ENCODE data around the gene ASB3.
"Not testable (repeated sequence)": the region's sequence is repeated elsewhere in the genome, so short reads cannot be mapped to it uniquely, and the experiment has no call there.

ASB3 gene, protein sequence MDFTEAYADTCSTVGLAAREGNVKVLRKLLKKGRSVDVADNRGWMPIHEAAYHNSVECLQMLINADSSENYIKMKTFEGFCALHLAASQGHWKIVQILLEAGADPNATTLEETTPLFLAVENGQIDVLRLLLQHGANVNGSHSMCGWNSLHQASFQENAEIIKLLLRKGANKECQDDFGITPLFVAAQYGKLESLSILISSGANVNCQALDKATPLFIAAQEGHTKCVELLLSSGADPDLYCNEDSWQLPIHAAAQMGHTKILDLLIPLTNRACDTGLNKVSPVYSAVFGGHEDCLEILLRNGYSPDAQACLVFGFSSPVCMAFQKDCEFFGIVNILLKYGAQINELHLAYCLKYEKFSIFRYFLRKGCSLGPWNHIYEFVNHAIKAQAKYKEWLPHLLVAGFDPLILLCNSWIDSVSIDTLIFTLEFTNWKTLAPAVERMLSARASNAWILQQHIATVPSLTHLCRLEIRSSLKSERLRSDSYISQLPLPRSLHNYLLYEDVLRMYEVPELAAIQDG

DNA sequence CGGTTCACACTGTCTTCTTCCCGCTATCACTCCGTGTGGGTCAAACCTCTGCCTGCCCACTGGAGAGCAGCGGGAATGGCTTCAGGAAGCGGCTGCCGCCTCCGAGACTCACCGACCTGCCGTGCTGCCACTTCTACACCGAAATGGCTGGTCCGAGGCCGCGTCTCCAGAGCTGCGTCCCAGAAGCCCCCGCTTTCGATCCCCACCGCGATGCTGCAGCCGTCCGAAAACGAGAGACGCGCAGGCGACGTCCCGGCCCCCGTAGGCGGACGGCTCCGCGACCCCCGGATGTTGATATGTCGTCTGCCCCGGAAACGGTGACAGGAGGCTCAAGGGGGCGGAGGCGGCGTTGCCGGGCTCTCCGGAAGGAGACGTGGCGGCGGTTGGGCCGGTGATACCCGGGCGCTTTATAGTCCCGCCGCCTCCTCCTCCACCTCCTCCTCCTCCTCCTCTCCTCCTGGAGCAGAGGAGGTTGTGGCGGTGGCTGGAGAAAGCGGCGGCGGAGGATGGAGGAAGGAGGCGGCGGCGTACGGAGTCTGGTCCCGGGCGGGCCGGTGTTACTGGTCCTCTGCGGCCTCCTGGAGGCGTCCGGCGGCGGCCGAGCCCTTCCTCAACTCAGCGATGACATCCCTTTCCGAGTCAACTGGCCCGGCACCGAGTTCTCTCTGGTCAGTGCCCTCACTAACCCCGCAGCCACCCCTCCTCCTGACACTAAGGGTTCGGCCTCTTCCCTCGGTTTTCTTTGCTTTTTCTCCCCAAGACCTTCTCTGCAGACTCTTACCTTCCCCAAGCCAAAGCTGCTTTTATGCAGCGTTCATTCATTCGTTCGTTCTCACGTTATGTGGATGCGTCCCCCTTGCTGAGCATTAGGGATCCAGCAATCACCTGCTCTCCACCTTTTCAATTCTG, at the start of gene ASB3, which contains the start of gene ERLEC1:
Gene ASB3, minus strand, starts transcription at position 249 of the 909 bp plus-strand sequence. CDS start 21,381 bp downstream, outside the sequence.
Gene ERLEC1, plus strand, starts transcription at position 340 of the 909 bp plus-strand sequence. Its CDS starts 167 bp downstream, at position 507.
- DNase-seq, result peak; percentile 89

DNA sequence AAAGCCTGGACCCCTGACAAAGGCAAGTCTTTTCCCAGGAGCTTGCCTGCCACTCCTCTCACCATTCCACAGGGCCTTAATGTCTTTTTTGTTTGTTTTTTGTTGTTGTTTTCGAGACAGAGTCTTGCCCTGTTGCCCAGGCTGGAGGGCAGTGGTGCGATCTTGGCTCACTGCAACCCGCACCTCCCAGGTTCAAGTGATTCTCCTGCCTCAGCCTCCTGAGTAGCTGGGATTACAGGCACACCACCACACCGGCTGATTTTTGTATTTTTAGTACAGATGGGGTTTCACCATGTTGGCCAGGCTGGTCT, 43.2 kb upstream of the ASB3 start:
- not testable (repeated sequence) for DNase-seq

DNA sequence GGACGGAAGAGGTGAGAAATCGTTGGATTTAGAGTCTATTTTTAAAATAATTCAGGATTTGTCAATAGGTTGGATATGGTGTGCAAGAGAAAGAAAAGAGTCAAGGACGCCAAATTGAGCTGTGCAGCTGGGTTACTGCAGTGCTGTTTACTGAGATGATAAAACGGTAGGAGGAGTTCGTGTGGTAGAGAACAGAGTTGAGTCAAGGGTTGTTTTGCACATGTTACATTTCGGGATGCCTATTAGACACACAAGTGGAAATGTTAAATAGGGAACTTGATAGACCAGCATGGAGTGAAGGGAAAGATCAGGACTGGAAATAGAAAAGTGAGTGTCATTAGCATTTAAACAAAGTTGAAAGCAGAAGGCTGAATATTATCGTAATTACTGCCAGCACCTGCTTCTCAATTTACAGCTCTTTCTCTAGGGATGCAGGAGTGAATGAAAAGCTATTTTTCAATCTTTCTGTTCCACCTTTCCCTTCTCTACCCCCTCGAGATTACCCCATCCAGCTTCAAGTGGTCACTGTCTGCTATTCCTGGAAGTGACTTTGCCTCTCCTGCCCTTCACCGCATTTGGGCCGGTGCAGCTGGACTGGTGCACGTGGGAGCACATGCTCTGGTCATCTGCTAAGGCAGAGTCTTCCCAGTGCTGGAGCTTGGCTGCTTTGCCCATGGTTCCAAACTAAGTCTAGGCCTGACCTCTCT, 42.7 kb upstream of the ASB3 start:
- DNase-seq, result no peak

DNA sequence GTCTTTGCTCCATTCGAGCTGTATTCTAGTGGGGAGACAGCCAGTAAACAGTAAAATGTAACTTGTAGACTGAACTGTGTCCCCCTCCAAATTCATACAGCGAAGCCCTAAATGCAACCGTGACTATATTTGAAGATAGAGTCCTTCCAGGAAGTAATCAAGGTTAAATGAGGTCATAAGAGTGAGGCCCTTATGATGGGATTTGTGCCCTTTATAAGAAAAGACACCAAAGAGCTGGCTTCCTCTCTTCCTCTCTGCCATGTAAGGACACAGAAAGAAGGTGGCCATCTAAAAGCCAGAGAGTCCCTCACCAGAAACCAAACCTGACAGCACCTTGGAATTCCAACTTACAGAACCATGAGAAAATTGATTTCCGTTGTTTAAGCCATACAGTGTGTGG, 41.6 kb upstream of the ASB3 start:
- DNase-seq, result no peak

DNA sequence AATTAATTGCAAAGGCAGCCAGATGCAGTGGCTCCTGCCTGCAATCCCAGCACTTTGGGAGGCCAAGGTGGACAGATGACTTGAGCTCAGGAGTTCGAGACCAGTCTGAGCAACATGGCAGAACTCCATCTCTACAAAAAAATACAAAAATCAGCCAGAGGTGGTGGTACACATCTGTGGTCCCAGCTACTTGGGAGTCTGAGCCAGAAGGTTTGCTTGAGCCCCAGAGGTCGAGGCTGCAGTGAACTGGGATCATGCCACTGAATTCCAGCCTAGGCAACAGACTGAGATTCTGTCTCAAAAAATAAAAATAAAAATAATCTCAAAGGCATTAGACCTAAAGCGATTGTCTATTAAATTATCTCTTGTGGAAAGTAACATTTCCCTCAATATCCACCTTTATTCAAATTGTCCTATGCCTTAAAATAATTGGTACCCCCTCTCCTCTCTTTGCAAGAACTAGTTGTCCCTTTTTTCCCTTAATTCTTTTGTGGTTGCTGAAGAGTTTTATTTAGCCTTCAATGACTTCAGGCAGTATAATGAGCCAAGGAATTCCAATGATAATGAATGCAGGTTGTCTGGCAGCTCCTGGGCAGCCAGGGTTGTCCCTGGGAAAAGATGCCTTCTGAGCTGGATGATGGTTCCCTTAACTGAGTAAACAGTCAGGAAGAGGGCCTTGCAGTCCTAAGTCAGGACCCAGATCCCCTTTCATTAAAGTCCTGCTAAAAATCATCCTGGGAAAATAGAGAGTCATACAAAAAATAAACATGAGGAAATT, 40.8 kb upstream of the ASB3 start:
- DNase-seq, result no peak

DNA sequence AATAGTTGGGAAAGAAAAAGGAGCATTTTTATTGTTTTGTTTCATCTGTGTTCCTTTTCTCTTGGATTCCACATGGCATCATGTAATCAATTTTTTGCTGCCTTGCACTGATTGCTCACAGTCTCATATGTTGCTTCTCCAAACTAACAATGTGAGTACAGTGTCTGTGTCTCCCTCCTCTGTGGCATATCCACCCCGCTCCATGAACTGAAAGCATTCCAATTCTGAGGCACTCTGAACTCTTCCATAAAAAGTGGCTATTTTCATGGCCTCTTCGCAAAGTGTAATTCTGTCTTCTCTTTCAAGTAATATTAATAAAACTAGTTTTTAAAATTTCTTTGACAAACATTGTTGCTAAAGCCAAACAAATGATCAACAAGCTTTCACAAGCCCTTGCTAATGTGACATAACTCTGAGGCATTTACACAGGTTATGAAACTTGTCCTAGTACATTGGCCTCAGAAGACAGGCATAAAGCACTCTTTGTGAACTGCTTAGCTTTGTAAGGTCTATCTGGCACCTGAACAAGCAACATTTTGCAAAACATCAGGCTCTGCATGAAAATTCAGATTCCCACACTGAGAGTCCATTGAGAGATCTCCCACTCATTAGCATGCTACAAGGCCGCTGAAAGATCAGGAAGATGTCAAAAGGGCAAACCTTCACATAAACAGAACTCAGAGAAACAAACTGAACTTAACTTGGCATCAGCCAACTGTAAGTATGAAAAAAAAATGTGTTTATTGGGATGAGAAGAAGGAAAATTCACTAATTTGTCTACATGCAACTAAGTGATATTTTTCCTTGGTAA, 40.0 kb upstream of the ASB3 start:
- DNase-seq, result no peak

DNA sequence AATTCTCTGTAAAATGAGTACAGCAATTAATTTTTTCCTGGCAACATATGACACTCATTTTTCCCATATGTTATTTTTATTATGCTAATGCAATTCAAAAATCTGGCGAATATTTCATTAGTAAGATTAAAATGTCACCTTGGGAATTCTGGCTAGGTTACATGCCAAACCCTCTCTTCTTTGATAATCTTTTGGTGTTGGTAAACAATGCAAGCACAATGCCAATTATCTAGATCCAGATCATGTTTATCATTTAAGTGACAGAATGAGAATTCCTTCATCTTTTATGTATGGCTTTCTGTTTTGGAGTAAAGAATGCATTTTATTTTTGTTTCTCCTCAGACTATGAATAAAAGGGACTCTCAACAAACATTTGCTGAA, 39.3 kb upstream of the ASB3 start:
- no peak for DNase-seq

DNA sequence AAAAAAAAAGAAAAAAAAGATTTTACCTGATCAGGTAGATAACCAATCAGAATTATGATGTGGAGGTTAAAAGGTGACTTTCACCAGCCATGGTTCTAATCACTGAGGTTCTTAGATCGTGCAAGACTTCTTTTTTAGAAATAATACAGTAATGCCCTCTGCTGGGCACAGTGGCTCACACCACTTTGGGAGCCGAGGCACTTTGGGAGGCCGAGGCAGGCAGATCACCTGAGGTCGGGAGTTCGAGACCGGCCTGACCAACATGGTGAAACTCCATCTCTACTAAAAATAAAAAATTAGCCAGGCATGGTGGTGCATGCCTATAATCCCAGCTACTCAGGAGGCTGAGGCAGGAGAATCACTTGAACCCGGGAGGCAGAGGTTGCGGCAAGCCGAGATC, 36.9 kb upstream of the ASB3 start:
- peak; percentile 15 for DNase-seq

DNA sequence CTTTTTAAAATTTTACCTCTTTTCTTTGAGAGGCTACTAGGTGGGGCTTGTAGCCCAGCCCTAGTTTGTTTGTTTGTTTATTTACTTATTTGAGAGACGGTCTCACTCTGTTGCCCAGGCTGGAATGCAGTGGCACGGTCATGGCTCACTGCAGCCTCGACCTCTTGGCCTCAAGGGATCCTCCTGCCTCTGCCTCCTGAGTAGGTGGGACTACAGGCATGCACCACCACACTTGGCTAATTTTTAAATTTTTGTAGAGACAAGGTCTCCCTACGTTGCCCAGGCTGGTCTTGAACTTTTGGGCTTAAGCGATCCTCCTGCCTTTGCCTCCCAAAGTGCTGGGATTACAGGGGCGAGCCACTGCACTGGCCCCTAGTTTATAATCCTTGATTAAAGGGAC, 35.1 kb upstream of the ASB3 start:
- DNase-seq, result no peak

DNA sequence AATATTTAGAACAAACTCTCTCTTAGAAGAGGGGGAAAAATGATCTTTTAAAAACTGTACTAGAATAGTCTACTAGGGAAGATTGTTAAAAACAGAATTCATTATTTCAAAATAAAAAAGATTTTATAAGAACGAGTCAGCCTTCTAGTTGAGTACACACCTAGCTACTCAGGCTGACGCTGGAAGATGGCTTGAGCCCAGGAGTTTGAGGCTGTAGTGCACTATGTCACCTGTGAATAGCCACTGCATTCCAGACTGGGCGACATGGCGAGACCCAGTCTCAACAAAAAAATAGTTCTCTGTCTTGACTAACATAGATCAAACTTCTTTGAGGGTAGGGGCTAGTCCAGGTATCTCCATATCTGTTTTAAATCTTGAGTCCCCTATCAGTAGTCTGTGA, 34.0 kb upstream of the ASB3 start:
- DNase-seq, result no peak

DNA sequence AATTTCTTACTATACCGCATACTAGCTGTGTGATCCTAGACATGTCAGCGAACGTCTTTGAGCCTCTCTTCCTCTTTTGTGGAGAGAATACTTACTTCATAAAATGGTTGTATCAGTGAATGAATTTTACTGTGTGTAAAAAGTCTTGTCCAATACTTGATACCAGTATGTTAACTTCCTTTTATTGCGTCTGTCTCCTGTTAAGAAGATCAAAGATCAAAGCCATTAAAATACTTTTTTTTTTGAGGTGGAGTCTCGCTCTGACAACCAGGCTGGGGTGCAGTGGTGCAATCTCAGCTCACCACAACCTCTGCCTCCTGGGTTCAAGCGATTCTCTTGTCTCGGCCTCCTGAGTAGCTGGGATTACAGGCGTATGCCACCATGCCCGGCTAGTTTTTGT, 33.3 kb upstream of the ASB3 start:
- no peak for DNase-seq

DNA sequence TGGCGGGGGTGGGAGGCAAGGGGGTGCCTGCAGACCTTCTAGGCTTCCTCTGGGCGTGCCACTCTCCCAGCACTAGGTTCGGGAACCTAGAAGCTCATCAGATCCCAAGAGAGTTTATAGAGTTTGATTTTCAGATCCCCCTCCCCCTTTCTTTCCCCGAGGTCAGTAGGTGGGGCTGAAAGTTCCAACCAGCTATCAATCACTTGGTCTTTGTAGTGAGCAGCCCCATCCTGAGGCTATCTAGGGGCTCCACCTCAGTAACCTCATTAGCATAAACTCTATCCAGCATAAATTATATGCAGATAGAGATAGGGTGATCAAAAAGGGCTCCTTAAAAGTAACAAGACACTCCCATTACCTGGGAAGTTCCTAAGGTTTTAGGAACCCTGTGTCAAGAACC, 32.9 kb upstream of the ASB3 start:
- DNase-seq, result no peak

DNA sequence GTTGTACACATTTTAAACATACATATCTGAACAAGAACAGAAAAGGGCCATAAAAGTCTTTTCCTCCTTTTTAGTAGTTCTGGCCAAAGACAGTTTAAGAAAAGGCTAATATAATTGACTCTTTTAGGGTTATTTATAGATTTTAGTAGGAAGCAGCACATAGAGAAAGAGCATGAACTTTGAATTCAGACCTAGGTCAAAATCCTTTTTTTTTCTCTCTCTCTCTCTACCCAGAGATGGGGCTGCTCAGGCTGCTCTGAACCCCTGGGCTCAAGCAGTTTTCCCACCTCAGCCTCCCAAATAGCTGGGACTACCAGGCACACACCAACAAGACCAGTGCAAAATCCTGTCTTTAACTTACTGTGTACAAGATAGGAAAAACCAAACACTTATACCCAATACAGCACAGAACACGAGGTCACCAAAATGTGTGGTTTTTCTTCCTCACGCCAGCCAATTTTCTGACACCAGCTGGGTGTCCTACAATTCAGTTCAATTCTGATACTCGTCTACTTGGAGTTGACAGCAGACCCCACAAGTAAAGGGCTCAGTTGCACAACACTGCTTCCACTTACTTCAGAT, 32.2 kb upstream of the ASB3 start:
- no peak for DNase-seq

DNA sequence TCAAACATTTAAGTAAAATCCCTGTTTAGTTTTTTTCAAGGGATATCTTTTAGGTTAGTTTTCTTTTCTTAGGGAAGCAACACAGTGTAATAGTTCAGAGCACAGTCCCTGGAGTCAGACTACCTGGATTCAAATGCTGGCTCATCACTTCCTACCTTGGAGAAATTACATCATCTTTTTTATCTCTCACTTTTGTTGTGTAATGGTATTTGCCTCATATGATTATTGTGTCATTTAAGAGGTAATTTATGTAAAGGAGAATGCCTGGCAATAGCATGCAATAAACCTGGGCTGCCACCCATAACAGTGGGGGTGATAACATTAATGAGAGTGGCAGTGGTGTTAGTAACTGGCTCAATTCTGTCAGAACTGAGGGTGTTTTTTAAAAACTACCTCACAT, 26.4 kb upstream of the ASB3 start:
- DNase-seq, result no peak

DNA sequence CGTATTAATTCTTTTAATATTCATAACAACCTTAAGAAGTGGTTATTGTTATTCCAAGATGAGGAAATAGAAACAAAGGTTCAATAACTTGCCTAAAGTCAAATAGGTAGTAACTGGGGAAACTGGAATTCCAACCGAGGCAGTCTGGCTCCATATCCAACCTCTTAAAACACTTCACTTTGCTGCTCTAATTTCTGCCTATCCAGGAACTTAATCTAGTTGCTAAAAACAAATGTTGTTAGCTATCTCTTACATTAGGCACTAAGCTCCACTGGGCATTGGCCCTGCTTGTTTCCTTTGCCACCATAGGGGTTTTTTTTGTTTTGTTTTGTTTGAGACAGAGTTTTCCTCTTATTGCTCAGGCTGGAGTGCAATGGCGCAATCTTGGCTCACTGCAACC, 24.8 kb upstream of the ASB3 start:
- DNase-seq, result no peak

DNA sequence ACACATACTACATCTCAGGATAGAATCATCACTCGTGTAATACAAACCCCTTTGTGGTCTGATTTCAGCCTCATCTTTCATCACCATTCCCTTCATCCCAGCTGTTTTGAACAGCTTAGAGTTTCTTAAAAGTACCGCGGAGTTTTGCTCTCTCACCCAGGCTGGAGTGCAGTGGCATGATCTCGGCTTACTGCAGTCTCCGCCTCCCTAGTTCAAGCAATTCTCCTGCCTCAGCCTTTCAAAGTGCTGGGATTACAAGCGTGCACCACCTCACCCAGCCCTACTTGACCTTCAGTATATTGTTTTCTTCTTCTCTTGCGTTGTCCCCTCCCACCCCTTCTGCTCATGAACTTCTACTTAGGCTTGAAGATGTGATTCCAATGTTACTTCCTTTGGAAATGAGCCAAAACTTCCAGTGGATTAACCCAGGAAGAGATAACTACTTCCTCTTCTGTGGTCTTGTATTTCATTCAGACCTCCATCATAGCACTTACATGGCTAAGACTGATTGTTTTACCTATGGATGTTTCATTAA, 15.9 kb upstream of the ASB3 start:
- DNase-seq, result no peak

DNA sequence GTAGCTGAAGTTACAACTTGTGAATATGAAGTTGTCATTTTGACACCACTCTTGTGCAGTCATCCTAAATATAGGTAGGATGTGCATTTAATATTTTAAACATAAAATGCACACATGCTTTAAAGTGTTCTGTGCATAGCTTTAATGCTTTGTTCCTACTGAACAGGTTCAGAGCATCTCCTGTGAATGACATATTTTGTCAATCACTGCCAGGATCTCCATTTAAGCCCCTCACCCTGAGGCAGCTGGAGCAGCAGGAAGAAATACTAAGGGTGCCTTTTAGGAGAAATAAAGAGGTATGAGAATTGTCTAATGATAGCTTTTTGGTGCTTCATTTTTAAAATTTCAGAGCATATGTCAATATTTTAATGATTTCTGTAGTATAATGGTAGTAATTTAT, 14.8 kb upstream of the ASB3 start:
- no peak for DNase-seq

DNA sequence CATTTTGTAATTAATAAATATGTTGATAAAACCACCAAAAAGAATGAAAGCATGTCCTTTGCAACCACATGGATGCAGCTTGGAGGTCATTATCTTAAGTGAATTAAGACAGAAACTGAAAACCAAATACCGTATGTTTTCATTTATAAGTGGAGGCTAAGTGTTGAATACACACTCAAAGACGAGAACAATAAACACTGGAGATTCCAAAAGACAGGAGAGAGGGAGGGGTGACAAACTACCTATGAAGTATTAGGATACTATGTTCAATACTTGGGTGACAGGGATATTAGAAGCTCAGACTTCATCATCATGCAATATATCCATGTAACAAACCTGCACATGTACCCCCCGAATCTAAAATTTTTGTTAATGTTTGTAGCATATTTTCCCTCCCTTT, 7.1 kb upstream of the ASB3 start:
- DNase-seq, result no peak

DNA sequence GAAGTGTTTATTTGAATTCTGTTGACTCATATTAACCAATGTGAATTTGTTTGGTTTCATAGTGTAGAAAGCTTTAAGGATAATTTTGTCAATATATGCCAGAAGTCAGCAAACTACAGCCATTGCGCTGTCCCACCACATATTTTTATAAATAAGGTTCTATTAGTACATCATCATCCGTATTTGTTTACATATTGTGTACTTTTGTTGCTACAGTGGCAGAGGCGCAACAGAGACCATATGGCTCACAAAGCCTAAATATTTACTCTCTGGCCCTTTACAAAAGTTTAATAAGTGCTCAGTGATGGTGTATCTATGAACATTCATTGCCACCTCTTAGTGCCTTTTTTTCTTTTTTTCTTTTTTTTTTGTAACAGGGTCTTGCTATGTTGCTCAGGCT, 6.5 kb upstream of the ASB3 start:
- no peak for DNase-seq

DNA sequence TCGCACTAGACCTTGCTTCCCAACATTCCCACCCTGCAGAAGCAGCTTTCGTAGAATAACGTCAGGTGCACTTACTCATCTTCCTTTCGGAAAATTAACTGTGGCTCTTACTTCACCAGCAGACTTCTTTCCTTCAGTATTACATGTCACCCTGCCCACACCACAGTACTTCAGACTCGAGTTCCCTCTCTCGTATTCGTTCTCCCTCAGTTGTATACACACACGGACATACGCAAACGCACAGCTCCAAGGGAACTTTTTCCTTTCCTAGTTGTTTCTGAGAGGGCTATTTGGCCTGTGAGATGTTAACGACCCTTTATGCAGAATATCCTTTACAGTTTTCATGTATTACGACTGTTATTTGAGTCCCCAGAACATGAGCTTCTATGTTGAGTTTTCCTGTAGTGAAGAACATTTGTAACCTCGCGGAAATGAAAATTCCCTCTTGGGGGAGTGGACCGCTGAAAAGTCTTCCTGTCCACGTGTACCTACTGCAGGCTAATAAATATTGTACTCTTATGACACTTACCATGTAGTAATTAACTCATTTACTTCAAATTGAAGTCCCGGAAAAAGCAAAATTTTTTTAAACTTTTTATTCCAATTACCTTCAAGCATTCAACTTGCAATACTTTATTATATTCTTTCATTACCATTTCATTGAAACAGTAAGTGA, 999 bp upstream of the ASB3 start:
- no peak for DNase-seq

All from stimulated activated CD4-positive, alpha-beta T cell treated with anti-CD3 and anti-CD28 coated beads, Interleukin-1b, Interleukin-23, amount 100 ng/mL, for 48 hours (primary cell).